ENCODE measurements around the gene POLR2I. TPM values are rescaled to one million over a fixed set of nuclear protein-coding genes. Genes with fewer than 3 reads are reported as not detected.

The POLR2I gene
- total RNA-seq, 1 experiment from 2014 or later = 165 TPM

- peak overlapping the region; percentile 93 for H3K27ac Mint-ChIP-seq
- no peaks in the 10 kb centered on the region for H3K9me3 Mint-ChIP-seq
- TF ChIP-seq MYBL2 (CRISPR knock-in tag; IDR thresholded peaks at IDR 0.05) (no peak), AR (CRISPR knock-in tag; IDR thresholded peaks at IDR 0.05) (no peak), GTF2I (CRISPR knock-in tag; conservative IDR thresholded peaks at IDR 0.05) (no peak), GRHL2 (CRISPR knock-in tag; IDR thresholded peaks at IDR 0.05; ENCODE audit: insufficient replicate concordance, severe bottlenecking) (no peak), E2F4 (CRISPR knock-in tag; IDR thresholded peaks at IDR 0.05; ENCODE audit: borderline replicate concordance, low read depth) (no peak), SMAD3 (CRISPR knock-in tag; IDR thresholded peaks at IDR 0.05; ENCODE audit: borderline replicate concordance) (no peak), ZNF281 (CRISPR knock-in tag; IDR thresholded peaks at IDR 0.05) (no peak), E2F5 (CRISPR knock-in tag; IDR thresholded peaks at IDR 0.05) (no peak), NR1H2 (CRISPR knock-in tag; IDR thresholded peaks at IDR 0.05) (no peak), TCF7 (CRISPR knock-in tag; IDR thresholded peaks at IDR 0.05; ENCODE audit: low read depth) (no peak), ZNF317 (CRISPR knock-in tag; IDR thresholded peaks at IDR 0.05; ENCODE audit: borderline replicate concordance, low read depth) (no peak), NR2C2 (CRISPR knock-in tag; IDR thresholded peaks at IDR 0.05) (no peak), PRRX2 (CRISPR knock-in tag; IDR thresholded peaks at IDR 0.05) (no peak), ZNF219 (CRISPR knock-in tag; IDR thresholded peaks at IDR 0.05; ENCODE audit: borderline replicate concordance) (no peak), AFF4 (CRISPR knock-in tag; IDR thresholded peaks at IDR 0.05; ENCODE audit: borderline replicate concordance) (no peak)
- ATAC-seq = no peak; the same call in 1 of the 2 replicates
- H3K4me3 Mint-ChIP-seq = peak overlapping the region; percentile 49
- peaks cover 52% of the 10 kb centered on the region for H3K4me1 Mint-ChIP-seq
- POLR2A ChIA-PET = interaction anchor here (1.0 kb wide), 1 partner anchor 33 kb away, joined by 3 read pairs; no protein-coding TSS in a partner anchor
- CTCF ChIA-PET = no interaction called here
- no peaks in the 10 kb centered on the region for H3K27me3 Mint-ChIP-seq (ENCODE audit: low read depth)
- DNase-seq (ENCODE audit: low spot score) = no peak
- H3K36me3 Mint-ChIP-seq = peaks cover 17% of the 10 kb centered on the region
These were observed 46.3 kb upstream of the POLR2I start for GRCh38 chr19:36160821-36161596.

All from WTC11 (cell line).